Keratinocyte (primary cell): ENCODE measurements around the gene SSNA1. TPM values are rescaled to one million over a fixed set of nuclear protein-coding genes. Genes with fewer than 3 reads are reported as not detected.

Source experiments
- DNase-seq: peaks from one replicate; pipeline ENCODE4 v3.0.0-alpha.2; 2011; ENCODE audit warnings: low read depth, missing footprints, low spot score
- FAIRE-seq: peaks from 2 replicates; lab custom pipeline; 2011; peaks lifted over from hg19 to GRCh38; lab: Jason Lieb, UNC
- H2AFZ ChIP-seq: 2 replicates; pipeline ENCODE4 v1.6.0; 2012; ENCODE audit warnings: low read length, control low read depth, inconsistent platforms; ENCODE audit not compliant: control insufficient read depth
- H3K27ac ChIP-seq: 2 replicates; pipeline ENCODE4 v1.5.1; 2011; ENCODE audit warnings: low read length; ENCODE audit not compliant: control insufficient read depth, insufficient read depth
- H3K27me3 ChIP-seq: 3 replicates; pipeline ENCODE4 v1.6.0; 2011; ENCODE audit warnings: low read length; ENCODE audit not compliant: control insufficient read depth, insufficient read depth; ENCODE audit errors: extremely low read depth
- H3K36me3 ChIP-seq, 2 experiments: 2 replicates in 1 of 2; 3 replicates in 1 of 2; pipeline ENCODE4 v1.5.1; 2011; ENCODE audit warnings: low read length in 2 of 2, mild to moderate bottlenecking in 1 of 2; ENCODE audit not compliant: control insufficient read depth in 2 of 2, insufficient read depth in 2 of 2; ENCODE audit errors: extremely low read depth in 1 of 2
- H3K4me1 ChIP-seq: 3 replicates; pipeline ENCODE4 v1.5.1; 2011; ENCODE audit warnings: low read length; ENCODE audit not compliant: control insufficient read depth, insufficient read depth; ENCODE audit errors: extremely low read depth
- H3K4me2 ChIP-seq: 3 replicates; pipeline ENCODE4 v1.6.0; 2011; ENCODE audit warnings: low read depth, low read length; ENCODE audit not compliant: control insufficient read depth, insufficient read depth; ENCODE audit errors: extremely low read depth
- H3K4me3 ChIP-seq, 3 experiments: fragments of 200-600 bp in 1 of 3; sonication (generic) in 1 of 3; 2 replicates in 2 of 3; 3 replicates in 1 of 3; pipeline ENCODE4 v1.5.1; 2011 to 2016; ENCODE audit warnings: low read length in 3 of 3, mild to moderate bottlenecking in 3 of 3, control low read depth in 2 of 3, inconsistent platforms in 1 of 3, low read depth in 1 of 3, mixed read lengths in 1 of 3, mixed run types in 1 of 3, moderate library complexity in 1 of 3; ENCODE audit not compliant: control insufficient read depth in 2 of 3, insufficient read depth in 2 of 3; ENCODE audit errors: extremely low read depth in 1 of 3
- H3K79me2 ChIP-seq: 2 replicates; pipeline ENCODE4 v1.6.0; 2012; ENCODE audit warnings: low read length; ENCODE audit not compliant: control insufficient read depth, insufficient read depth
- H3K9ac ChIP-seq: 3 replicates; pipeline ENCODE4 v1.6.0; 2011; ENCODE audit warnings: low read length; ENCODE audit not compliant: control insufficient read depth, insufficient read depth; ENCODE audit errors: extremely low read depth
- H3K9me1 ChIP-seq: 3 replicates; pipeline ENCODE4 v1.6.0; 2011; ENCODE audit warnings: low read length; ENCODE audit not compliant: control insufficient read depth, insufficient read depth; ENCODE audit errors: extremely low read depth
- H3K9me3 ChIP-seq: 2 replicates; pipeline ENCODE4 v1.5.1; 2012; ENCODE audit warnings: low read depth, low read length; ENCODE audit not compliant: control insufficient read depth
- H4K20me1 ChIP-seq: 3 replicates; pipeline ENCODE4 v1.6.0; 2011; ENCODE audit warnings: low read length; ENCODE audit not compliant: control insufficient read depth, insufficient read depth; ENCODE audit errors: extremely low read depth
- CTCF ChIP-seq, 3 experiments: IDR thresholded peaks in 1 of 3; conservative IDR thresholded peaks in 1 of 3; optimal IDR thresholded peaks in 1 of 3; 2 replicates in 2 of 3; 3 replicates in 1 of 3; pipeline versions ENCODE3 to v1.5.1; 2011; ENCODE audit warnings: low read length in 3 of 3, mild to moderate bottlenecking in 3 of 3, moderate library complexity in 2 of 3, control low read depth in 1 of 3, inconsistent platforms in 1 of 3; ENCODE audit not compliant: insufficient read depth in 2 of 3; ENCODE audit errors: extremely low read depth in 1 of 3
- EZH2 ChIP-seq: IDR thresholded peaks from one replicate; pipeline ENCODE4 v1.6.1; 2012; ENCODE audit warnings: inconsistent platforms, mild to moderate bottlenecking, low read length, moderate library complexity
- dilution Hi-C: fragments of 300-500 bp; cut with MboI; formaldehyde crosslinking; loops from one replicate; pipeline ENCODE4 v1.7.0; 2020; ENCODE audit warnings: low sequenced_read_pairs; ENCODE audit not compliant: extremely low pct_ligation_motif_present
- polyA plus RNA-seq, 5 experiments: library from polyadenylated mRNA; depleted of rRNA in 3 of 5; stranded (reverse) in 3 of 5; stranded (forward) in 1 of 5; unstranded in 1 of 5; fragments of >200 nt; gene quantifications; 1 replicate in 1 of 5; 2 replicates in 3 of 5; 3 replicates in 1 of 5; pipeline versions ENCODE4 v1.2.1 to v1.2.3, GENCODE V29; 2011 to 2012; ENCODE audit warnings: missing spikeins in 2 of 5, low read depth in 1 of 5, low replicate concordance in 1 of 5

SSNA1 gene
- polyA plus RNA-seq, 1 donor (not counting 4 experiments of a cell fraction or from before 2014, with no cell fraction given): 45.3 TPM

- Histone ChIP-seq H3K9ac (no peak overlapping the region), H3K4me2 (no peak overlapping the region), H3K27me3 (peaks cover 15% of the 10 kb centered on the region), H2AFZ (no peak overlapping the region), H3K9me1 (no peaks in the 10 kb centered on the region), H3K36me3 (no peaks in the 10 kb centered on the region), H3K9me3 (no peaks in the 10 kb centered on the region), H3K4me1 (peaks cover 6% of the 10 kb centered on the region), H3K79me2 (no peaks in the 10 kb centered on the region), H3K4me3 (no peak overlapping the region), H3K27ac (no peak overlapping the region), H4K20me1 (no peaks in the 10 kb centered on the region)
- no peak for DNase-seq
- dilution Hi-C loops: no loop called here
- TF ChIP-seq CTCF (optimal IDR thresholded peaks at IDR 0.05 in 1 of 3, IDR thresholded peaks at IDR 0.05 in 1 of 3, conservative IDR thresholded peaks at IDR 0.05 in 1 of 3; ENCODE audit: extremely low read depth in 1 of 3, insufficient read depth in 2 of 3, low read length in 3 of 3): no peak
- no peak for TF ChIP-seq EZH2
- FAIRE-seq: no peak
Observed at GRCh38 chr9:137232101-137232500, 43.6 kb downstream of the SSNA1 start.

- H3K4me1 ChIP-seq: peaks cover 2% of the 10 kb centered on the region
- DNase-seq (no peak), FAIRE-seq (no peak)
- H3K27me3 ChIP-seq: peaks cover 15% of the 10 kb centered on the region
- dilution Hi-C loops: no loop called here
- TF ChIP-seq CTCF (optimal IDR thresholded peaks at IDR 0.05 in 1 of 3, IDR thresholded peaks at IDR 0.05 in 1 of 3, conservative IDR thresholded peaks at IDR 0.05 in 1 of 3; ENCODE audit: extremely low read depth in 1 of 3, insufficient read depth in 2 of 3, low read length in 3 of 3): no peak
- peak; percentile 8 for TF ChIP-seq EZH2
- H3K79me2 ChIP-seq: no peaks in the 10 kb centered on the region
- H3K4me3 ChIP-seq: no peak overlapping the region
- no peak overlapping the region for H3K4me2 ChIP-seq
- H2AFZ ChIP-seq: no peak overlapping the region
- no peaks in the 10 kb centered on the region for H3K36me3 ChIP-seq
- no peaks in the 10 kb centered on the region for H4K20me1 ChIP-seq
- no peaks in the 10 kb centered on the region for H3K9me3 ChIP-seq
- H3K9ac ChIP-seq: no peak overlapping the region
- no peaks in the 10 kb centered on the region for H3K9me1 ChIP-seq
- no peak overlapping the region for H3K27ac ChIP-seq
Observed at GRCh38 chr9:137232510-137232909, 44.0 kb downstream of the SSNA1 start.
